Suprapubic skin (tissue), 4 donors: ENCODE results near the gene CCNC. TPM values are rescaled to one million over a fixed set of nuclear protein-coding genes. Genes with fewer than 3 reads are reported as not detected.

ENCODE experiments used
- DNase-seq, 2 donors: peaks; one replicate each; pipeline ENCODE4 v3.0.0-alpha.2; 2019; ENCODE audit warnings: low spot score in 2 of 2
- H3K27ac ChIP-seq: fragments of 200-600 bp; sonication (generic); one replicate; pipeline ENCODE4 v1.5.1; 2019
- H3K27me3 ChIP-seq: fragments of 200-600 bp; sonication (generic); one replicate; pipeline ENCODE4 v1.5.1; 2019
- H3K36me3 ChIP-seq: fragments of 200-600 bp; sonication (generic); one replicate; pipeline ENCODE4 v1.5.1; 2019
- H3K4me1 ChIP-seq: fragments of 200-600 bp; sonication (generic); one replicate; pipeline ENCODE4 v1.5.1; 2019
- H3K4me3 ChIP-seq: fragments of 200-600 bp; sonication (generic); one replicate; pipeline ENCODE4 v1.5.1; 2019; ENCODE audit warnings: mild to moderate bottlenecking
- H3K9me3 ChIP-seq: fragments of 200-600 bp; sonication (generic); one replicate; pipeline ENCODE4 v1.5.1; 2019
- EP300 ChIP-seq: sonication (generic); formaldehyde crosslinking; IDR thresholded peaks from one replicate; pipeline ENCODE4 v1.6.1; 2017; ENCODE audit warnings: antibody characterized with exemption
- POLR2A ChIP-seq, 2 donors: fragments of 450-650 bp; IDR thresholded peaks; one replicate each; pipeline ENCODE4 v1.6.1; 2017; ENCODE audit warnings: antibody characterized with exemption in 2 of 2, mild to moderate bottlenecking in 2 of 2, moderate library complexity in 2 of 2
- POLR2AphosphoS5 ChIP-seq, 3 donors: sonication (generic); formaldehyde crosslinking; IDR thresholded peaks; one replicate each; pipeline ENCODE4 v1.6.1; 2017; ENCODE audit warnings: antibody characterized with exemption in 3 of 3
- WGBS: methylation state at CpG from one replicate; pipeline ENCODE4 v1.1.5; 2018; 5-methylcytosine and 5-hydroxymethylcytosine counted together
- total RNA-seq, 4 donors: library from RNA; depleted of rRNA; stranded (reverse); fragments of >200 nt; gene quantifications; one replicate each; pipeline ENCODE4 v1.1.0, GENCODE V29; 2016
- TF ChIP-seq, protein P1 (sequence below), 2 donors: fragments of 200-600 bp in 1 of 2; fragments of 450-650 bp in 1 of 2; sonication (generic) in 1 of 2; IDR thresholded peaks; one replicate each; pipeline ENCODE4 v1.5.1; 2016 to 2019; ENCODE audit warnings: antibody characterized with exemption in 2 of 2, mild to moderate bottlenecking in 1 of 2, moderate library complexity in 1 of 2

The CCNC gene
- total RNA-seq, 4 donors from 2014 or later: 38.4 to 63.4 (median 46.5) TPM

GRCh38 chr6:99612551-99613408 lies 44.3 kb upstream of the CCNC start:
- Histone ChIP-seq H3K36me3 (no peaks in the 10 kb centered on the region), H3K4me1 (peaks cover 29% of the 10 kb centered on the region), H3K27ac (no peak overlapping the region), H3K9me3 (no peaks in the 10 kb centered on the region), H3K4me3 (peak overlapping the region; percentile 65), H3K27me3 (peaks cover 98% of the 10 kb centered on the region)
- 12% methylated on average over 43 of the region's 56 CpGs for WGBS
- DNase-seq: no peak
- TF ChIP-seq POLR2A (IDR thresholded peaks at IDR 0.05) (no peak), POLR2AphosphoS5 (IDR thresholded peaks at IDR 0.05) (no peak), EP300 (no peak)
- TF ChIP-seq, protein P1, sequence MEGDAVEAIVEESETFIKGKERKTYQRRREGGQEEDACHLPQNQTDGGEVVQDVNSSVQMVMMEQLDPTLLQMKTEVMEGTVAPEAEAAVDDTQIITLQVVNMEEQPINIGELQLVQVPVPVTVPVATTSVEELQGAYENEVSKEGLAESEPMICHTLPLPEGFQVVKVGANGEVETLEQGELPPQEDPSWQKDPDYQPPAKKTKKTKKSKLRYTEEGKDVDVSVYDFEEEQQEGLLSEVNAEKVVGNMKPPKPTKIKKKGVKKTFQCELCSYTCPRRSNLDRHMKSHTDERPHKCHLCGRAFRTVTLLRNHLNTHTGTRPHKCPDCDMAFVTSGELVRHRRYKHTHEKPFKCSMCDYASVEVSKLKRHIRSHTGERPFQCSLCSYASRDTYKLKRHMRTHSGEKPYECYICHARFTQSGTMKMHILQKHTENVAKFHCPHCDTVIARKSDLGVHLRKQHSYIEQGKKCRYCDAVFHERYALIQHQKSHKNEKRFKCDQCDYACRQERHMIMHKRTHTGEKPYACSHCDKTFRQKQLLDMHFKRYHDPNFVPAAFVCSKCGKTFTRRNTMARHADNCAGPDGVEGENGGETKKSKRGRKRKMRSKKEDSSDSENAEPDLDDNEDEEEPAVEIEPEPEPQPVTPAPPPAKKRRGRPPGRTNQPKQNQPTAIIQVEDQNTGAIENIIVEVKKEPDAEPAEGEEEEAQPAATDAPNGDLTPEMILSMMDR (IDR thresholded peaks at IDR 0.05): no peak

- peaks cover 39% of the 10 kb centered on the region for H3K4me1 ChIP-seq
- DNase-seq: no peak
- H3K4me3 ChIP-seq: no peak overlapping the region
- peaks cover 98% of the 10 kb centered on the region for H3K27me3 ChIP-seq
- H3K9me3 ChIP-seq: no peaks in the 10 kb centered on the region
- H3K27ac ChIP-seq: no peak overlapping the region
- TF ChIP-seq, protein P1 (IDR thresholded peaks at IDR 0.05): no peak
- TF ChIP-seq POLR2AphosphoS5 (IDR thresholded peaks at IDR 0.05) (no peak), EP300 (no peak), POLR2A (IDR thresholded peaks at IDR 0.05) (no peak)
- WGBS: 12% methylated on average over 3 of the region's 3 CpGs
- H3K36me3 ChIP-seq: no peaks in the 10 kb centered on the region
Observed at GRCh38 chr6:99611148-99611547, 42.7 kb upstream of the CCNC start.

DNA sequence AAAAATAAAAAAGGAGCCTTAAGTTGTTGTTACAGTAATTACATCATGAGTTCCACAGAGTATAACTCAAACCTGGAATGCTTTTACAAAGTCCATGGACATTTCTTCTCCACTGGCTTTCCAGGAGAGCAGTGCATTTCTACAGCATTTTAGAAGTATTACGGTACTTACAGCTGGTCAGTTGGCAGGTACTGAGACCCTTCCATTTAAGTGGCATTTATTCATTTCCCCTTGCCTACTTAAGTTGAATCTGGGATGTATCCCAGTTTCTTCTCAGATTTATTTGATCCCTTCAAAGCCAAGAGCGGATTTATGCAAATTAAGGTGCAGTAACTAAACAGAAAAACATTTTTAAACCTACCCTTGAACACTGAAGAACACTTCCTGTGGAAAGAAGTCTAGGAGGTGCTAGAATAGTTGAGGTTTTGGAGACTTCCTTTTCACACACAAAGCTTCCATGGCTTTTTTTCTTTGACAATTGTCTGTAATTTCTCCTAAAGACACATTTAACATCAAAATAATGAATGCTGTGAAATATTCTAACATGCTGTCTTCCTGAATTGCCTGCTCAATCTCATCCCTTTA lies 41.5 kb upstream of the CCNC start:
- 21% methylated on average over 2 of the region's 2 CpGs for WGBS
- Histone ChIP-seq H3K4me1 (peaks cover 45% of the 10 kb centered on the region), H3K4me3 (no peak overlapping the region), H3K27me3 (peaks cover 98% of the 10 kb centered on the region), H3K27ac (no peak overlapping the region), H3K9me3 (no peaks in the 10 kb centered on the region), H3K36me3 (no peaks in the 10 kb centered on the region)
- DNase-seq: no peak
- TF ChIP-seq, protein P1 (IDR thresholded peaks at IDR 0.05): no peak
- no peak for TF ChIP-seq POLR2A (IDR thresholded peaks at IDR 0.05)
- no peak for TF ChIP-seq POLR2AphosphoS5 (IDR thresholded peaks at IDR 0.05)
- TF ChIP-seq EP300: no peak

DNA sequence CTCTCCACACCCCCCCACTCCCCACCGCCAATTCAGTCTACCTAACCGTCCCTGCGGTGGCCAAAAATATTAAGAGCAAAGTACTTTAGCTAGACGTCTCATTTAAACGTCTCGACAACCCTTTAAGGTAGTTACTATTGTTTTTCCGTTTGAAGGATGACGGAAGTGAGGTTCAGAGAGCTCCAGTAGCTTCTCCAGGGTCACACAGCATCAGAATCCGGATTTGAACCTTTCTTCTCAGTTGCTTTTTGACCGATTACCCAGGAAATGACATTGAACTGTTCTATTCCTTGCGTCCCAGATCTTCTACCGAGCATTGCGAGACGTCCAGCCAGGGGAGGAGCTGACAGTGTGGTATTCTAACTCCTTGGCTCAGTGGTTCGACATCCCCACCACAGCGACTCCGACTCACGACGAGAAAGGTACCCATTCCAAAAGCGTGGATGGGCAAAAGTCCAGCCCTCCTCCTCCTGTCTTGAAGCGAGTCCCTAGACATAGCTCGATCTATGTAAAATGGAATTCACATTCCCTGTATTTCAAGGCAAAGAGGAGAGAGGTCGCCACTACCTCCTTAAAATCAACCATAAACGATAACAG lies 40.5 kb upstream of the CCNC start:
- Histone ChIP-seq H3K4me1 (peaks cover 45% of the 10 kb centered on the region), H3K9me3 (no peaks in the 10 kb centered on the region), H3K4me3 (no peak overlapping the region), H3K27ac (no peak overlapping the region), H3K27me3 (peaks cover 98% of the 10 kb centered on the region), H3K36me3 (no peaks in the 10 kb centered on the region)
- no peak for DNase-seq
- TF ChIP-seq, protein P1 (IDR thresholded peaks at IDR 0.05): no peak
- TF ChIP-seq POLR2AphosphoS5 (IDR thresholded peaks at IDR 0.05) (no peak), EP300 (no peak), POLR2A (IDR thresholded peaks at IDR 0.05) (no peak)
- 7% methylated on average over 24 of the region's 24 CpGs for whole genome bisulfite sequencing
